Measurements from ENCODE around the gene THUMPD2. TPM values are rescaled to one million over a fixed set of nuclear protein-coding genes. Genes with fewer than 3 reads are reported as not detected.

Gene THUMPD2
- total RNA-seq, 1 experiment from 2014 or later: 19.6 TPM

GRCh38 chr2:39706945-39707344 is 72.1 kb downstream of the THUMPD2 start (continued):
- TF ChIP-seq RELA (CRISPR knock-in tag; IDR thresholded peaks at IDR 0.05; ENCODE audit: borderline replicate concordance) (no peak), ZNF532 (CRISPR knock-in tag; IDR thresholded peaks at IDR 0.05; ENCODE audit: borderline replicate concordance) (no peak), STAT6 (CRISPR knock-in tag; conservative IDR thresholded peaks at IDR 0.05; ENCODE audit: low read depth) (no peak), ZNF396 (CRISPR knock-in tag; IDR thresholded peaks at IDR 0.05; ENCODE audit: borderline replicate concordance) (no peak), TCF7 (CRISPR knock-in tag; IDR thresholded peaks at IDR 0.05; ENCODE audit: low read depth) (no peak), ZNF423 (CRISPR knock-in tag; IDR thresholded peaks at IDR 0.05) (no peak), ZNF671 (CRISPR knock-in tag; IDR thresholded peaks at IDR 0.05) (no peak)

- H3K27ac Mint-ChIP-seq: no peak overlapping the region
- H3K4me1 Mint-ChIP-seq: peaks cover 10% of the 10 kb centered on the region
- peaks cover 2% of the 10 kb centered on the region; the same call in 1 of the 2 replicates for H3K27me3 Mint-ChIP-seq (ENCODE audit: low read depth)
- H3K9me3 Mint-ChIP-seq: peaks cover 17% of the 10 kb centered on the region
- DNase-seq (ENCODE audit: low spot score): no peak
- CTCF ChIA-PET: no interaction called here
- POLR2A ChIA-PET: interaction anchor here (0.6 kb wide), 1 partner anchor 31 kb away, joined by 3 read pairs; no protein-coding TSS in a partner anchor
- H3K4me3 Mint-ChIP-seq: no peak overlapping the region
- H3K36me3 Mint-ChIP-seq: peaks cover 21% of the 10 kb centered on the region
- no peak for ATAC-seq
- TF ChIP-seq ATF1 (CRISPR knock-in tag; IDR thresholded peaks at IDR 0.05) (no peak), USF1 (CRISPR knock-in tag; IDR thresholded peaks at IDR 0.05) (no peak), ZNF263 (CRISPR knock-in tag; IDR thresholded peaks at IDR 0.05; ENCODE audit: low read depth) (no peak), ESRRA (CRISPR knock-in tag; IDR thresholded peaks at IDR 0.05; ENCODE audit: borderline replicate concordance) (no peak), ZNF232 (CRISPR knock-in tag; IDR thresholded peaks at IDR 0.05) (no peak), AR (CRISPR knock-in tag; IDR thresholded peaks at IDR 0.05) (no peak), ATF3 (CRISPR knock-in tag; conservative IDR thresholded peaks at IDR 0.05) (no peak), NR2C2 (CRISPR knock-in tag; IDR thresholded peaks at IDR 0.05) (no peak)
Measured at GRCh38 chr2:39706312-39706711, 72.7 kb downstream of the THUMPD2 start.
